GM21786 (cell line): ENCODE measurements around the gene C10orf71.

Experiments
- ATAC-seq: cut with Tn5 transposase; IDR thresholded peaks from one replicate; pipeline ENCODE4 v1.9.1; 2021; ENCODE audit not compliant: unreplicated experiment

The C10orf71 gene, protein sequence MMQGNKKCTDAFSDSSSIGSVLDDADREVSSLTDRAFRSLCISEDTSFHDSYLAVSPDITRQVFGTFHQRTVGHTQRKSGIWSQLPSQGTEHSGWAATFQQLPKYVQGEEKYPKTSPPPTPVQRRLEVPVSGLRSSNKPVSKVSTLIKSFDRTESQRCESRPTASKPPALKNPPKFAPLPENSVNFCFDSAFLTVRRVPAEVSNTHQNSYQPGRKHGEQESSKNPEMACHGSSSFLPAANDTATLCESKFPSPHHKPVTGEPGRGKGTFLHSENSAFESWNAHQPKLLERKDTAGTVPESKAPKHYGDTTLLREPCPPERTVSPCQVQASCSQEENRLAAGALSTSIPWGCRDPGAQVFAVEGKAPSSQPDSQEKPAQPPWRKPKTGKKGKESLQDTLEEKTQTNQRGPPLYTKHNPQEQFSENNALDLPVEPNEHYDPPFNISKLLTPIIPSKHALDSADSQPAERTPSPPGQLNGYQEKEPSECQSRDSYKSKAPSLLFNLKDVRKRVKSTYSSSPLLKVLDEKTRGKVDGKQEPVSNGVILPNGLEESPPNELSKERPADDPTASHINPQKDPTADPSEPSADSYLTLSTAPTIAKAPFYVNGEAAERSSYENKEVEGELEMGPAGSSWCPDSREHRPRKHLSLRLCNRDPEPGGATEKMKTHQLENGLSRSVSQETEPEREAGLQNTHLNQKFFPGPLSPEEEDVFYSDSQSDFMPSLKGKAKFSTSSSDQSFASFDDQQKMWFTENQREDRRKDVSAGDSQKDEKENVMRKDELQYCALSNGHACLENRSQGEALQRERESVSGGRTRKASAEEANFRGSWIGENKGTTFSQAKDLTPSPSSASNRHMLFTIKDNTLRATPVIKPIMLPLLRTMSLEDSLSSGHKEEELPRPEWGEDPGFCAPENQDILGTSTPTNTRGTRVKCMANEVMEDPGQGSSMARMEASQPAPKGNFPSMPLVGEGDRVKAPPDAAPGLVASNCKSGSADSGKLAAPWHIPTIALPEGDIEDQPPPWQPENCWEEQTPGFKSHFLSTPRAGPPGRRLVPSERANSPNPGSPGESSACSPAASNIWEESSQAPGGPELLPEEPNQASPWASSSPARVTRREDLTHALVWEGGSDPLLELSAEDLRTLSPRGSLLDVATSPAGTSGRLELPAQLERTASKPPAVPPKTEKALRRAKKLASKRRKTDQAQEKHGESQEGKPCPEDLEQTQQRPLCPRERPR (N-terminal part only)

GRCh38 chr10:49298983-49299815 lies at the start of gene C10orf71:
C10orf71 (plus strand) TSS chr10:49299170; CDS start chr10:49322546, 23,376 bp downstream.
- no peak for ATAC-seq

DNA sequence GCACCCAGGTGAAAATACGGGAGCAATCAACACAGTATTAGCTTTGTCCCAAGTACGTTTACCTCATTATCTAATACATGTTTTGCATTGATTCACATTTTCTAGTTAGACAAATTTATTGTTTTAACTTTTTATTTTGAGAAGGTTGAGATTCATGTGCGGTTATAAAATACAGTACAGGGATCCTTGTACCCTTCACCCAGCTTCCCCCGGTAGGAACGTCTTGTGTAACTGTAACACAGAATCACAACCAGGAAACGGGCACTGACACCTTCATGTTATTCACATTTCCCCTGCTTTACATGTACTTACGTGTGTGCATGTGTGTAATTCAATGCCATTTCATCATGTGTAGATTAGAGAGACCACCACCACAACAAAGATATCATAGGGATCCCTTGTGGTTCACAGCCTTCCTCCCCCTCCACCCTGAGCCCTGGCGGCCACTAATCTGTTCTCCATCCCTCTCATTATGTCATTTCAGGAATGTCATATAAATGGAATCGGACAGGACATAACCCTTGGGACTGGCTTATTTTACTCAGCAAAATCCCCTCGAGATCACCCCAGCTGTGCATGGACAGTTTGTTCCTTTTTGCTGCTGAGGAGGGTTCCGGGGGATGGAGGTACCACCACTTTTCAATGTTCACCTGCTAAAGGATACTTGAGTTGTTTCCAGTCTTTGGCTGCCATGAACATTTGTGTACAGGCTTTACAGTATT lies 46.5 kb upstream of the C10orf71 start:
- no peak for ATAC-seq

GRCh38 chr10:49253340-49253906 lies 45.5 kb upstream of the C10orf71 start:
- ATAC-seq = no peak

- no peak for ATAC-seq
Measured at GRCh38 chr10:49254150-49254549, 44.8 kb upstream of the C10orf71 start.

DNA sequence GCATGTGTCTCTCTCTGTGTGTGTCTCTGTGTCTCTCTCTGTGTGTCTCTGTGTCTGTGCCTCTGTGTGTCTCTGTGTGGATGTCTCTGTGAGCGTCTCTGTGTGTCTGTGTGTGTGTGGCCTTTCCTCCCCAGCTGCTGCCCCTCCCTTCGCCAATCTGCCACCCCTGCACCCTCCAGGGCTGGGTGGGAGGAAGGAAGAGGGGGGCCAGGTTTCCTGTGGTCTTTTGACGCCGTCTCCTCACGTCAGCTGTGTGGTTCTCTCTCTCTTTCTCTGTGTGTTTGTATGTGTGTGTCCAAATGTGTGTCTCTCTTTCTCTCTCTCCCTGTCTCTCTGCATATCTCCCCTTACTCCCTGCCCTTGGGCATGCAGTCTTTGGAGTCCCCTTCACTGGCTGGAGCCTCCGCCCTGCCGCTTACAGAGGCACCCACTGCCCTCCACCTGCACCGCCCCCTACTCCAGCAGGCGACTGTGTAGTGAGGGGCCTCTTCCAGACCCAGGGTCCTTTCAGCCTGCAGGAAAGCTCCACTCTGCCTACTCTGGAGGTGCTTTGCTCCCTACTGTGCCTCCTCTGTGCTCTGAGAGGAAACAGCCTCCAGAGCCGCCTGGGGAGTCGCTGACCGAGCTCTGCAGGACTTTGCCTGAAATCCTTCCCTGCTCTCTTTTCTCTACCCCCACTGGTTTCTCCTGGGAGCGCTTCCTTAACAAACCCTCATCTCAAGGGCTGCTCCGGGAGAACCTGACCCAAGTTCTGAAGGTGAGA lies 44.2 kb upstream of the C10orf71 start:
- ATAC-seq = no peak

GRCh38 chr10:49255883-49256282 lies 43.1 kb upstream of the C10orf71 start:
- no peak for ATAC-seq

DNA sequence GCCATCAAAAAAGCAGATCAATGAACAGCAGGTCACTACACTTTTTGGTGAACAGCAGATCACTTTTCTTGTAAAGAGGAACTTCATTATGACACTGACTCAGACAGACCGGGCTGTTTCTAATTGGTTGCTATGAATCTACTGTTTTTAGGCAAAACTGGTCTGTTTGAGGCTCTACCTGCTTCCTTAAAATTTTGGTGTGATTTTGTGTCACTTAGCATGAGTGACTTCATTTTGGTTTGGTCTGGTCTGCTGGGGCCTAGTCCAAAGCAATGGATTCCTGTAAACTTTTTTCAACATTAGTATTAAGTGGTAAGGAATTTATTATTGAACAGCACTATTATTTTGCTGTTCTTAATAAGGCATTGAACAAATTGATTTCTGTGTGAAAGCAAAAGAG lies 41.8 kb upstream of the C10orf71 start:
- no peak for ATAC-seq

- no peak for ATAC-seq
Measured at GRCh38 chr10:49257626-49258349, 41.2 kb upstream of the C10orf71 start.

GRCh38 chr10:49258350-49258683 lies 40.7 kb upstream of the C10orf71 start:
- no peak for ATAC-seq

DNA sequence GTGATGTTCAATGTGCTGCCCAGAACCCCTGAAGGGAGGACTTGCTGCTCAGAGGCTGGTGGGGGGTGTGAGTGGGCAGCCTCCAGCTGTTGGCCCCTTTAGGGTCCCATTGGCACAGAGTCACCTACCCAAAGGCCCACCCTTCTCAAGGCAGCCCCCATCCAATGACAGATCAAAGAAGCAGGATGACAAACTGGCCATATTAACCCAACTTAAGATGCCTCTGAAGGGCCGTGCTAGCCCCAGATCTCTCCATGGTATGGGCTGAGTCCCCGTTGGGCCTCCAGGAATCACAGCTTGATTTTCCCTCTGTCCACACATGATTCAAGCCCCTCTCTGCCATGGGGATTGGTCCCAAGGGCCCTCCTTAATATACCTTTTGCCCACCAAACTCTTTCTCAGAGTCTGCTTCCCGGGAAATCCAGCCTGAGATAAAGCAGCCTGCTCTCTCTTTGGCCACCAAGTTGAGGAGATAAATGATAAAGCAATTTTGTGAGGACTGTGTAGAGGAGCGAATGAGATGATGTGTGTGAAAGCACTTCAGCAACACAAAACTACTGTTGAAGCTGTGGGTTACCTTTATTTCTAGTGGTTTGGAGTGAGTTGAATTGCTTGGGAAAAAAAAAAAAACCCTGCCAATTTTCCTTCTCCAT lies 38.2 kb upstream of the C10orf71 start:
- ATAC-seq = no peak

GRCh38 chr10:49263591-49263990 lies 35.4 kb upstream of the C10orf71 start:
- no peak for ATAC-seq

GRCh38 chr10:49264177-49264677 lies 34.7 kb upstream of the C10orf71 start:
- no peak for ATAC-seq

GRCh38 chr10:49265885-49266284 lies 33.1 kb upstream of the C10orf71 start:
- ATAC-seq = no peak

- ATAC-seq = no peak
Measured at GRCh38 chr10:49268185-49268584, 30.8 kb upstream of the C10orf71 start.

GRCh38 chr10:49269523-49269922 lies 29.4 kb upstream of the C10orf71 start:
- no peak for ATAC-seq

DNA sequence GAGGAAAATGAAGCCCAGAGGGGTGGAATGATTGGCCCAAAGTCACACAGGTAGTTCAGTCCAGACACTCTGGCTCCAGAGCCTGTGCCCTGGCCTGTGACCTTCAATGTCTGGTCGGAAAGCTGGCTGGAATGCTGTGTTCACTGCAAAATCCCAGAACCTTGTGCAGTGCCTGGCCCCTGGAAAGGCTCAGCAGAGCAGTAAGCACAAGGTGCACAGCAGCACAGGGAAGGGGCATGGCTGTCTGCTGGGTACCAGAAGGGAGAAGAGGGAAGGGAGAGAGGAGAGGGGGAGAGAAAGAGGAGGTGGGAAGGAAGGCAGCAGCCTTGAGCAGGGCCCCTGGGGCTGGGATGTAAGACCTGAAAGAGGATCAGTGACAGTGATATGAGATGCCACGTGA lies 28.4 kb upstream of the C10orf71 start:
- ATAC-seq = no peak

- ATAC-seq = no peak
Measured at GRCh38 chr10:49271346-49271745, 27.6 kb upstream of the C10orf71 start.
